Mesenchymal stem cell (in vitro differentiated cells and primary cell): Measurements from ENCODE around the gene PCSK7.

Experiments
- DNase-seq: peaks from one replicate; pipeline ENCODE4 v3.0.0-alpha.2; 2013
- H2AFZ ChIP-seq: one replicate; pipeline ENCODE4 v1.6.1; 2013; ENCODE audit warnings: low read depth, mild to moderate bottlenecking, control low read depth, inconsistent platforms, low read length, moderate library complexity
- H2AK5ac ChIP-seq: 2 replicates; pipeline ENCODE4 v1.6.1; 2013; ENCODE audit warnings: low read length, moderate library complexity, mild to moderate bottlenecking, inconsistent platforms; ENCODE audit not compliant: severe bottlenecking
- H2BK120ac ChIP-seq: one replicate; pipeline ENCODE4 v1.6.1; 2013; ENCODE audit warnings: low read depth, mild to moderate bottlenecking, inconsistent platforms, low read length, moderate library complexity
- H2BK12ac ChIP-seq, 2 experiments: one replicate each; pipeline ENCODE4 v1.6.1; 2013; ENCODE audit warnings: inconsistent platforms in 2 of 2, low read length in 2 of 2, mild to moderate bottlenecking in 2 of 2, moderate library complexity in 2 of 2, control low read depth in 1 of 2
- H2BK15ac ChIP-seq: one replicate; pipeline ENCODE4 v1.6.1; 2013; ENCODE audit warnings: mild to moderate bottlenecking, low read depth, inconsistent platforms; ENCODE audit not compliant: poor library complexity, severe bottlenecking
- H2BK5ac ChIP-seq: 2 replicates; pipeline ENCODE4 v1.6.1; 2013; ENCODE audit warnings: low read depth, mild to moderate bottlenecking, low read length, control low read depth, inconsistent platforms; ENCODE audit not compliant: poor library complexity, severe bottlenecking
- H3K14ac ChIP-seq, 2 experiments: one replicate each; pipeline ENCODE4 v1.6.1; 2013; ENCODE audit warnings: inconsistent platforms in 2 of 2, low read length in 2 of 2, control low read depth in 1 of 2, mild to moderate bottlenecking in 1 of 2, moderate library complexity in 1 of 2
- H3K18ac ChIP-seq, 2 experiments: one replicate each; pipeline ENCODE4 v1.6.1; 2013; ENCODE audit warnings: inconsistent platforms in 2 of 2, low read length in 2 of 2, control low read depth in 1 of 2, low read depth in 1 of 2, mild to moderate bottlenecking in 1 of 2
- H3K23ac ChIP-seq, 2 experiments: one replicate each; pipeline ENCODE4 v1.6.1; 2013; ENCODE audit warnings: inconsistent platforms in 2 of 2, low read length in 2 of 2, mild to moderate bottlenecking in 2 of 2, moderate library complexity in 2 of 2, control low read depth in 1 of 2
- H3K27ac ChIP-seq: 2 replicates; pipeline ENCODE4 v1.5.1; 2013; ENCODE audit warnings: mild to moderate bottlenecking, moderate library complexity, low read length, control low read depth, inconsistent platforms; ENCODE audit not compliant: poor library complexity, severe bottlenecking
- H3K27me3 ChIP-seq, 2 experiments: 2 replicates each; pipeline versions ENCODE4 v1.6.1 to v1.7.0; 2013; ENCODE audit warnings: low read length in 2 of 2, mild to moderate bottlenecking in 2 of 2, moderate library complexity in 2 of 2, control low read depth in 1 of 2, inconsistent platforms in 1 of 2; ENCODE audit not compliant: control insufficient read depth in 1 of 2, insufficient read depth in 1 of 2
- H3K36me3 ChIP-seq, 2 experiments: 2 replicates each; pipeline versions ENCODE4 v1.6.1 to v1.7.0; 2013; ENCODE audit warnings: low read length in 2 of 2, control low read depth in 1 of 2, inconsistent platforms in 1 of 2, low read depth in 1 of 2, mild to moderate bottlenecking in 1 of 2; ENCODE audit not compliant: insufficient read depth in 2 of 2, control insufficient read depth in 1 of 2
- H3K4ac ChIP-seq, 2 experiments: one replicate each; pipeline ENCODE4 v1.6.1; 2013; ENCODE audit warnings: inconsistent platforms in 2 of 2, low read length in 2 of 2, mild to moderate bottlenecking in 2 of 2, moderate library complexity in 2 of 2, control low read depth in 1 of 2, low read depth in 1 of 2
- H3K4me1 ChIP-seq: 2 replicates; pipeline ENCODE4 v1.6.1; 2013; ENCODE audit warnings: low read depth, low read length, control low read depth; ENCODE audit not compliant: control insufficient read depth, insufficient read depth
- H3K4me2 ChIP-seq: 2 replicates; pipeline ENCODE4 v1.6.1; 2013; ENCODE audit warnings: low read length, mild to moderate bottlenecking, inconsistent platforms; ENCODE audit not compliant: poor library complexity, severe bottlenecking
- H3K4me3 ChIP-seq, 2 experiments: 2 replicates each; pipeline versions ENCODE4 v1.5.1 to v1.7.0; 2013; ENCODE audit warnings: low read length in 2 of 2, mild to moderate bottlenecking in 2 of 2, control low read depth in 1 of 2, low read depth in 1 of 2; ENCODE audit not compliant: insufficient read depth in 1 of 2
- H3K79me1 ChIP-seq: replicated peaks from 2 replicates; pipeline ENCODE4 v1.6.1; 2013; ENCODE audit warnings: mild to moderate bottlenecking, control low read depth, low read length, inconsistent platforms; ENCODE audit not compliant: poor library complexity, severe bottlenecking
- H3K9ac ChIP-seq: 2 replicates; pipeline ENCODE4 v1.7.0; 2013; ENCODE audit warnings: mild to moderate bottlenecking, low read length, moderate library complexity
- H3K9me3 ChIP-seq: 2 replicates; pipeline ENCODE4 v1.7.0; 2013; ENCODE audit warnings: mild to moderate bottlenecking, low read length; ENCODE audit not compliant: control insufficient read depth
- H4K8ac ChIP-seq: one replicate; pipeline ENCODE4 v1.6.1; 2013; ENCODE audit warnings: inconsistent platforms, mild to moderate bottlenecking, low read length, moderate library complexity
- H4K91ac ChIP-seq: one replicate; pipeline ENCODE4 v1.6.1; 2013; ENCODE audit warnings: mild to moderate bottlenecking, low read length, inconsistent platforms
- WGBS: methylation state at CpG from one replicate; pipeline ENCODE4 v1.1.7; 2013; ENCODE audit warnings: mixed read lengths; 5-methylcytosine and 5-hydroxymethylcytosine counted together

The PCSK7 gene

DNA sequence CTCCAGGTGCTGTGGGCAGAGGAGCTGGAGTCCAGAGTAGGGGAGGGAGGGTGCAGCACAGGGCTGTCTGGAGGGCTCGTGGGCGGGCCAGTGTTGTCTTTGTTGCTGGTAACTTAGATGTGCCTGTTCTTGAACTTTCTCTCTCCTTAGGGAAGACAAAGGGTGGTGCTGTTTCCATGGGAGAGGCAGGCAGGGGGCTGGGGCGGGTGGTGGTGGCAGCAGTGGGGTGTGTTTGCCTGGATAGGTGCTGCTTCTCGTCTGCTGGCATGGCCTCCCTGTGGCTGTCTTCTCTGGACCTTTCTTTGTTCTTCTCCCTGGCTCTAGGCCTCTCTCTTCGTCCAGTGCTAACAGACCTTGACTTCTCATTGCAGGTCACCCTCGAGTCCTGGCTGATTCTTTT, 44.9 kb downstream of the PCSK7 start:
- Histone ChIP-seq H3K9me3 (no peaks in the 10 kb centered on the region), H2BK12ac (no peak overlapping the region), H4K8ac (no peak overlapping the region), H3K27me3 (no peaks in the 10 kb centered on the region), H3K9ac (no peak overlapping the region), H3K14ac (no peak overlapping the region), H2BK120ac (no peak overlapping the region), H2BK15ac (no peak overlapping the region), H3K4ac (no peak overlapping the region), H2AFZ (no peak overlapping the region), H3K27ac (no peak overlapping the region), H2BK5ac (no peak overlapping the region), H3K36me3 (peaks cover 76 to 80% of the 10 kb centered on the region in 2 experiments), H2AK5ac (no peak overlapping the region), H3K4me2 (no peak overlapping the region), H3K4me3 (no peak overlapping the region), H3K18ac (no peak overlapping the region), H4K91ac (no peak overlapping the region), H3K79me1 (no peaks in the 10 kb centered on the region), H3K23ac (no peak overlapping the region), H3K4me1 (no peaks in the 10 kb centered on the region)
- WGBS = 78% methylated on average over 6 of the region's 6 CpGs
- no peak for DNase-seq

DNA sequence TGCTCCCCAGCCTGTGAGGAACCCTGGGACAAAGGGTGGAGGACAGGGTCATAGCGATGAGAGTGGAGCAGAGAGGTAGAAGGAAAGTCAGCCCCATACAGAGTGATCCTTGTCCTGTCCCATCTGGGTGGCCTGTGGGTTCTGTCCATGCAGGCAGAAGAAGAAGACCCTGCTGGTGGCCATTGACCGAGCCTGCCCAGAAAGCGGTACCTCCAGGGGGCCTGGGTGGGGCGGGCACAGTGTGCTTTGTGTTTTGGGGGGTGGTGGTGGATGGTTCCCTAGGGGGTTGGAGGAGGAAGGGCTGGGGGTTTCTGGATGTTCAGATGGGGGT, 45.5 kb downstream of the PCSK7 start:
- Histone ChIP-seq H3K4me1 (no peaks in the 10 kb centered on the region), H2BK15ac (no peak overlapping the region), H3K4ac (no peak overlapping the region), H3K14ac (no peak overlapping the region), H4K91ac (no peak overlapping the region), H4K8ac (no peak overlapping the region), H3K27me3 (no peaks in the 10 kb centered on the region), H3K9me3 (no peaks in the 10 kb centered on the region), H2AFZ (no peak overlapping the region), H3K27ac (no peak overlapping the region), H3K4me3 (no peak overlapping the region), H3K4me2 (no peak overlapping the region), H3K36me3 (peaks cover 76 to 80% of the 10 kb centered on the region in 2 experiments), H2AK5ac (no peak overlapping the region), H3K79me1 (peaks cover 1% of the 10 kb centered on the region), H3K18ac (no peak overlapping the region), H2BK5ac (no peak overlapping the region), H2BK12ac (no peak overlapping the region), H2BK120ac (no peak overlapping the region), H3K9ac (no peak overlapping the region), H3K23ac (no peak overlapping the region)
- DNase-seq = no peak
- WGBS = 92% methylated on average over 4 of the region's 4 CpGs

DNA sequence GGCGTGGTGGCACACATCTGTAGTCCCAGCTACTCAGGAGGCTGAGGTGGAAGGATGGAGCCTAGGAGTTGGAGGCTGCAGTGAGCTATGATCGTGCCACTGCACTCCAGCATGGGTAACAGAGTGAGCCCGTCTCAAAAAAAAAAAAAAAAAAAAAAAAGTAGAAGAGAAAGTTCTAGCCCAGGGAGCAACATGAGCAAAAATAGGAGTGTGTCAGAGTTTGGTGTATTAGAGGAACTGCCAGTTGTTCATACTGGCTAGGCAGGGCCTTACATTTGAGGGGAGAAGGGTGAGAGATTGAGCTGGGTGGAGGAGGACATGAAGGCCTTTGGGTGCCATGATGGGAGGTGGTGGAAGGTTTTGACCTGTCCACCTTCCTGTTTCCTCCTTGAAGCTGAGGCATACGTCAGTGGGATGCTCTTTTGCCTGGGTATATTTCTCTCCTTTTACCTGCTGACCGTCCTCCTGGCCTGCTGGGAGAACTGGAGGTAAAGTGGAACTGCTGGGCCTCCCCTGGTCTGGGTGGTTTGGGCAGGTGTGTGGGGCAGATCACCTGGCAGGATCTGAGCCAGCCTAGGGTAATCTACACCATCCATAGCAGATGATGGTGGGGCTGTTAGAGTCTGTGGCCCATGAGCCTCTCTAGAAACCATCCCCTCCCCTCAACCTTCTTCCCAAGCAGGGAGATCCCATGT, 46.0 kb downstream of the PCSK7 start:
- H3K36me3 ChIP-seq = peaks cover 78 to 80% of the 10 kb centered on the region in 2 experiments
- WGBS = 90% methylated on average over 5 of the region's 5 CpGs
- H3K23ac ChIP-seq = no peak overlapping the region

DNA sequence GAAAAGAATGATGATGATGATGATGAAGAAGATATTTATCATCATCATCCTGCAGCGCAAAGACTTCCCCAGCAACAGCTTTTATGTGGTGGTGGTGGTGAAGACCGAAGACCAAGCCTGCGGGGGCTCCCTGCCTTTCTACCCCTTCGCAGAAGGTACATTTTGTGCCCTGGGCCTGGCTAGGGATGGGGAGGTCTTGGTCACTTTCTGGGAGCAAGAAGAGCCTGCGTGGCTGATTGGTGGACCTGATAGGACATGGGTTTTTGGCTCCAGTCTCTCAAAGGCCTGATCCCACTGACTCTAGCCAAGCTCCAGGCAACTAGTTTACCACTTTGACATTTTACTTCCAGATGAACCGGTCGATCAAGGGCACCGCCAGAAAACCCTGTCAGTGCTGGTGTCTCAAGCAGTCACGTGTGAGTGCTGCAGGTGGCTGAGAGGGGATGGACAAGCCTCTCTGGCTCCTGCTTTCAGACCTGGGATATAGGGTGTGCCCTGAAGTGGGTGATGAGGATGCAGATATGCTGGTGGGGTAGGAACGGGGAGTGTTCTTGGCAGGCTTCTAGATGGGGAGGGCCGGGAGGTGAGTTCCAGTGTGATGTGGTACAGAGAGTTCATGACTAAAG, 48.0 kb downstream of the PCSK7 start:
- Histone ChIP-seq H3K9ac (no peak overlapping the region), H3K4me2 (no peak overlapping the region), H4K8ac (no peak overlapping the region), H2AFZ (no peak overlapping the region), H3K23ac (no peak overlapping the region), H3K79me1 (peaks cover 14% of the 10 kb centered on the region), H4K91ac (no peak overlapping the region), H3K14ac (no peak overlapping the region), H2AK5ac (no peak overlapping the region), H3K4ac (no peak overlapping the region), H3K4me3 (no peak overlapping the region), H2BK5ac (no peak overlapping the region), H2BK120ac (no peak overlapping the region), H3K9me3 (no peaks in the 10 kb centered on the region), H3K18ac (no peak overlapping the region), H3K27me3 (no peaks in the 10 kb centered on the region), H2BK15ac (no peak overlapping the region), H2BK12ac (no peak overlapping the region), H3K27ac (no peak overlapping the region), H3K36me3 (peaks cover 59 to 61% of the 10 kb centered on the region in 2 experiments), H3K4me1 (peaks cover 18% of the 10 kb centered on the region)
- DNase-seq = no peak
- 97% methylated on average over 11 of the region's 11 CpGs for WGBS

More for the DNA sequence above, 46.0 kb downstream of the PCSK7 start:
- Histone ChIP-seq H2AK5ac (no peak overlapping the region), H2BK5ac (no peak overlapping the region), H3K27me3 (no peaks in the 10 kb centered on the region), H3K4me1 (peaks cover 5% of the 10 kb centered on the region), H3K27ac (no peak overlapping the region), H3K9me3 (no peaks in the 10 kb centered on the region), H3K9ac (no peak overlapping the region), H3K4me2 (no peak overlapping the region), H4K91ac (no peak overlapping the region), H3K18ac (no peak overlapping the region), H3K14ac (no peak overlapping the region), H3K4ac (no peak overlapping the region), H2BK15ac (no peak overlapping the region), H2AFZ (no peak overlapping the region), H4K8ac (no peak overlapping the region), H2BK12ac (no peak overlapping the region), H3K79me1 (peaks cover 4% of the 10 kb centered on the region), H3K4me3 (no peak overlapping the region), H2BK120ac (no peak overlapping the region)
- no peak for DNase-seq
